DMS153 (cell line): ENCODE data around the gene SLC2A13.
"Not testable (repeated sequence)": the region's sequence is repeated elsewhere in the genome, so short reads cannot be mapped to it uniquely, and the experiment has no call there.

Experiments
- DNase-seq: peaks from one replicate; lab custom pipeline; 2025; lab: John Stamatoyannopoulos, UW

SLC2A13 gene

DNA sequence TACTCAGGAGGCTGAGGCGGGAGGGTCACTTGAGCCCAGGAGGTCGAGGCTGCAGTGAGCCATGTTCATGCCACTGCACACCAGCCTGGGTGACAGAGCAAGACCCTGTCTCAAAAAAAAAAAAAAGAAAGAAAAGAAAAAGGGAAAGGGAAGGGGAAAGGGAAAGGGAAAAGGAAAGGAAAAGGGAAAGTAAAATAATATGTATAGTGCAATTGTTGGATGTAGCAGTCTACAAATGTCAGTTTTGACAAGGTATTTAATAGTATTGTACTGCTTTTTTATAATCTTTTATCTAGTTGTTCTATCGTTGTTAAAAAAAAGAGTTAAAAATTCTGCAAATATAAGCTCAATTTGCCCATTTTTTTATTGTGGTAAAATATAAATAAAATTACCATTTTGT, 67.3 kb downstream of the SLC2A13 start:
- DNase-seq = no peak

DNA sequence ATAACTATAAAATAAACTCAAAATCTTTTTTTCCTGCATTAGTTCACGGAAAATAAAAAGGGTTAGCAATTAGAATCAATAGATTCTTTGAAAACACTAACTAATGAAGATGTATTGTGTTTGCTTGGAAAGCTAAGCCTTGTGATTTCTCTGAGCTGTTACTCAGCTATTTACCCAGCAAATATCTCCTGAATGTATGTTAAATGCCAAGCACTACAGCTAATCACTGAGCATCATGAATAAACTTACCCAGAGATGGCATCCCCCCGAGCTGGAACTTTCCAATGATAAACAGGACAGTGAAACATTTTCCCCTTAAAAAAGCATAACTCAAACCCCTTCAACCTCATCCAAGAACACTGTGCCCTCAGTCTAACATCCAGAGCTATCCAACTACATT, 71.2 kb downstream of the SLC2A13 start:
- no peak for DNase-seq

DNA sequence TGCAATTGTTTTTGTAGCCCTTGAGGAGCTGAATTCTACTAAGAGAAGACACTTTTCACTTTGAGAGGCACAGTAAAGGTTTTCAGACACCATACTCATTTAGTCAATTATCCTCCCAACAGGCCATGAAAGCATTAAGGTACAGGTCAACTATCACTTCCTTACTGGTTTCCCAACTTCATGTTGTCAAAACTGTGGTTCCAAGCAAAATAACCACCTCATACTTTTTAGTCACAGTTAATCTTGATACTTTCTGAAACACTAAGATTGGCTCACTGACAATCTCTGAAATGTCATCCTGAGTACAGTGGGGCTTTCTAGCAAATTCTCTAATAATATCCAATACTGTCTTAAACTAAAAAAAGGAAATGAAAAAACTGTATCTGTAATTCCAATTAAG, 71.7 kb downstream of the SLC2A13 start:
- DNase-seq = no peak

DNA sequence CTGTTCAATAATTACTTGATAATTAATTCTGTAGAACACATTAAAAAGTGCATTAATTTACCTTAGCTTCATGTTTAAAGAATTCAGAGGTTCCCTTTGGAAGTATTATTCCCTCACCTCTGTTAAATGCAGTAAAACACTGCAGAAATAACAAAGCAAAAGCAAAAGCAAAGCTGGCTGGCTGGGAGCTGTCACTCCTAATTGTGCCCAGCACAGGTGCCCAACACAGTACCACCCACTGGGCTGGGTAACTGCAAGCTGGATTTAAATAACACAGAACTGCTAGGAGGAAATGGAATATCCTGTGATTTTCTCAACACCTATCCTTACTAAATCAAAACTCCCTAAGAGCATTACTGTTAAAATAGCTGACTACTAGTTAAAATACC, 72.6 kb downstream of the SLC2A13 start:
- peak; percentile 4 for DNase-seq

DNA sequence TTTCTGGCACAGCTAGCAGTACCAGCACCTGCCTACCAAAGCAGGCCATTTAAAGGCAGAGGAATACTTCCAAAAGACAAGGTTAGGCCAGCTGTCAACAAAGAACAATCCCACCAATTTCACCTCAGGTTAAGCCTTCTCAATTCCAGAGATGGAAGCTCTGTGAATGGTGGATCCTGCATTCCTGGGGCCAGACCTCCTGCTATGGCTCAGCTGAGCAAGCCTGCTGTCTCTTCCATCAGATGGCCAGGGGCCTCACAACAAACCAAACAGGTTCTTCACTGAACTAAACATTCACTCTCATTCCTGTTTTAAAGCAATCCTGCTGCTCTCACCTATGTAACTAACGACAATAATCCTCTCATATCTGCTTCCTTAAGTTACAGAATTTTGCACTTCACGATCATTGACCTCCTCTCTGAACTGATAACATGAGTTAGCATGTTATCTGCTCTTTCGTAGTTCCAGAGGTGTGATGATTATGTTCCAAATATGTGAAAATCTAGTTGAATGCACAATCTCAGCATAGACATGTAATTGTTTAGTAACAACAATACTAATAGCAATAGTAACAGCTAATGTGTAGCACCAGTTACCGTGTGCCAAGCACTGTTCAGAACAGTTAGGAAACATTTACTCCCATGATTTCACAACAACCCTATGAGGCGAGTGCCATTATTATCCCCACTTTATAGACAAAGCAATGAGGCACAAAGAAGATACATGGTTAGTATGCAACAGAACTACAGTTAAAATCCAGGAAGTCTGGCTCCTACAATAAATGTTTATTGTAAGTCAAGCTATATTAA, 73.2 kb downstream of the SLC2A13 start:
- DNase-seq = no peak

DNA sequence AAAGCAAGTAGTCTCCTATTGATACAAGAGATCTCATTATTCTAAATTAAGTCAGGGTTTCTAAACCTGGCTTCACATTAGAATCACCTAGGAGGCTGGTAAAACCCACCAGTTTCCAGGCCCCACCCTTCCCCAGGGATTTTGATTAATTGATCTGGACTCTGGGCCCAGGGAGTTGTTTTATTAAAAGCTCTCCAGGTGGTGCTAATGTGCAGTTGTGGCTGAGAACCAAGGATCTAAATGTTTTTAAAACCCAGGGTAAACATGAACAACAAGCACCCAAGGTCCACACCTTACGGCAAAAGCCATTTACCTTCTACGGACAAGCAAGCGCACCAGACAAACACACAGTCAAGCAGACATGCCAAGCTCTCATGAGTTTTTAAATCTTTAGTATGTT, 73.9 kb downstream of the SLC2A13 start:
- peak; percentile 58 for DNase-seq

DNA sequence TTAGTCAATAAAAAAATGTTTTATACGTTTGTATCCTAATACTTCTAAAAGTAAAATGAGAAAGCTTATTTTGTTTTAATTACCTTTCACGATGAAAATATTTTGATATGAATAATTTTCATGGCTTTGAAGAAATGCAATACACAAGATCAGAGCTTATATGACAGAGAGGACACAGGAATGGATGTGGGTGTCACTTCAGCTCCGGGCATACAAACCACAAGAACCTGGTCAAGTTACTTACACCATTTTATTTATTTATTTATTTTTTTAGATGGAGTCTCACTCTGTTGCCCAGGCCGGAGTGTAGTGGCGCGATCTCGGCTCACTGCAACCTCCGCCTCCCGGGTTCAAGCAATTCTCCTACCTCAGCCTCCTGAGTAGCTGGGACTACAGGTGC, 74.9 kb downstream of the SLC2A13 start:
- DNase-seq = not testable (repeated sequence)

DNA sequence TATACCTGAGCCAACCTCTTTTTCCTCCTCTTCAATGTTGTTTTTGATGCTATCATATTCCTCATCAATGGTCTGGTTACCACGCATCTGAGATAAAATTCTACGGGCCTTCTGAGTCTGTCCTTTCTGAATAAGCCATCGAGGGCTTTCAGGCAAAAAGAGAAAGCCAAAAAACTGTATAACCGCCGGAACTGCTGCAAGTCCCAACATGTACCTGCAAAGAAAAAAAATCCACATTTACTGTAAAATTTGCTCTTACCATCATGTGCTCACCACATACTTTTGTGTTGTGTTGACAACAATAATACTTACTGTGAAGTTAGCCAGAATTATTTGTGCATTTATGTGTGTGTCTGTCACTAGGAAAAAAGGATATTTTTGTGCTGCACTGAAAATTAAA, 77.6 kb downstream of the SLC2A13 start:
- DNase-seq = no peak

DNA sequence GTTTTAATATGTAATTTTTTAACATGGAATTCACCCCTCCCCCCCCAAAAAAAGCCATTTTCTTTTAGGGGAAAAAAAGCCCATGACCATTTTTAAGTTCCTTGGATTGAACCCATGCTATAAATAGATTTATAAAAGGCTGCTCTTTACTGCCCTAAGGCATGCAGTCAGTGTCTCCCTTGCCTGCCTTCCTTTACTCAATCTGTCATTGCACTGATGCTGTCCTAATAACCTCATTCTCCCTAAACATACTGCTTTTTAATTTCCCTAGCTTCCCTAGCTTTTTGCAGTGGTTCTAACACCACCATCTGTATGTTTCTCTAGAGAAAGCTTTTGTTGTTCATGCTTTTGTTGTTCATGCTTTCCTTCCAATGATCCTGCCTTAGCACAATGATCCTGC, 83.0 kb downstream of the SLC2A13 start:
- DNase-seq = no peak

DNA sequence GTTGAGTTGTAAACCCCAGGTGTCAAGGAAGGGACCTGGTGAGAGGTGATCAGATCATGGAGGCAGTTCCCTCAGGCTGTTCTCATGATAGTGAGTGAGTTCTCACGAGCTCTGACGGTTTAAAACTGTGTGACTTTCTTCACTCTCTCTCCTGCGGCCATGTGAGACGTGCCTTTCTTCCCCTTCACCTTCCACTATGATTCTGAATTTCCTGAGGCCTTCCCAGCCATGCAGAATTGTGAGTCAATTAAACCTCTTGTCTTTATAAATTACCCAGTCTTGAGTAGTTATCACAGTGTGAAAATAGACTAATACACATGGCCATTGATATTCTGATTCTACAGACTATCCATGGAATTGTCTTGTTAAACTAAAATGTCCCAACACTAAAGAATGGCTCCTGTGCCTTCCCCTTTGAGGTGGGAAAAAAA, 85.6 kb downstream of the SLC2A13 start:
- no peak for DNase-seq

DNA sequence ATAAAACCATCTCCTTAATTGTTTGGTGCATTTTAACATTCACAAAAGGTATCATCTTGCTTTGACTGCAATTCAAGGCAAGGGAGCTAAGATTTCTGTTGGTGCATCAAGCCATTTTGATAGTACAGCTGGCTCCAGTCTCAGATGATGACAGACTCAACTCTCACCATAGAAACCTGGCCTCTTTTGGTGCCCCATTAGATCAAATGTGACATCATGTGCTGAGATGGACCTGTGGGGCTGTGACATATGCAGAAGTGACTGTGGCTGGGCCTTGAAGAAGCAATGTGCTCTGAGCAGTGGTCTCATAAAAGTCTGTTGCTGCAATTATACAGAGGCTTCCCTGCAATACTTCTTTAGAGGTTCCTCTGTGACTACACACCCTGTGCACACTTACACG, 88.4 kb downstream of the SLC2A13 start:
- no peak for DNase-seq

DNA sequence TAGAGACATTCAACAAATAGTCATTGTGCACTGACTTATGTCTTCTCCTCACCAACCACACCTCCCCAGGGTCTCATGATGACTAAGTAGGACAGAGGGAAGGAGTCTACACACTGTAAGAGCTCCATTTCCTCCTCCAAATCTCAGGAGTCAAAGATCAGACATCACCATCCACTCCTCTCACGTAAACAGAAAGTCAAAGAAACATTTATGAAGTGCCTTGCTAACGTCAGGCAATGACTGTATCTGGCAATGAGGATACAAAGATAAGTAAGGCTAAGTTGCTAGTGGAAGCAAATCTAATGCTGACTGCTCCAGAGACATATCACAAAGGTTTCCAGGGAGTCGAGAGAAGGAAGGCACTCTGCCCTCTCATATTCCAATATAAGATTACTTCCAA, 88.9 kb downstream of the SLC2A13 start:
- no peak for DNase-seq

DNA sequence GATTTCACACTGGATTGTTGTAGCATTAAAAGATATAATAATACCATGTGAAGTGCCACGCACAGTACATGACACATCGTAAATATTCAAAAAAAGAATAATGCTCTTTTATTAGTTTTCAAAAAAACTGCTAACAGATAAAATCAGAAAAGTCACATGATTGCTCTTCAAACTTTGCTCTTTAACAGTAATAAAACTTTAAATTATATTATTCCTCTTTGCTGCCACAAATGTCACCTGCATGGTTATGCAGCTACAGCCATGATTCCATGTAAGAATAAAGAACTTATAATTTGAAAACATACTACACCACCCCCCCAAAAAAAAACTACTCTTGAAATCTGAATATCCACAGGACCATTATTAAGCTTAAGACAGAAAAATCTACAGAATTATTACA, 90.0 kb downstream of the SLC2A13 start:
- no peak for DNase-seq

DNA sequence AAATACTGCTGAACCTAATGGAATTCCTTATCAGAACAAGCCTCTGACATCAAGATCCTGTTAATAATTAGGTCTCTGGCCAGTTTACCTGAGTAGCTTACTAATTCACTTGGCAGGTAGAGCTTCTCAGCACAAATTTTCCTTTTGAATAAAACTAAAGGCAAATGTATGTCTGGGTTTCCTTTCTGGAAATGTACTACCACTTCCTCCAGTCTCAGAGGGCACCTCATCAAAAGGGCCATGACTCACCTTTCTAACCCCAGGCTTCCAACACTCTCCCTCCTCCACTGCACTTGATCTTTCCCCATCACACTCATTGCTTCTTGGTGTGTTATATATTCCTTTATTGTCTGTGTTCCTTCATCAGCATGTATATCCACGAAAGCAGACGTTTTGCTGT, 90.5 kb downstream of the SLC2A13 start:
- DNase-seq = no peak

DNA sequence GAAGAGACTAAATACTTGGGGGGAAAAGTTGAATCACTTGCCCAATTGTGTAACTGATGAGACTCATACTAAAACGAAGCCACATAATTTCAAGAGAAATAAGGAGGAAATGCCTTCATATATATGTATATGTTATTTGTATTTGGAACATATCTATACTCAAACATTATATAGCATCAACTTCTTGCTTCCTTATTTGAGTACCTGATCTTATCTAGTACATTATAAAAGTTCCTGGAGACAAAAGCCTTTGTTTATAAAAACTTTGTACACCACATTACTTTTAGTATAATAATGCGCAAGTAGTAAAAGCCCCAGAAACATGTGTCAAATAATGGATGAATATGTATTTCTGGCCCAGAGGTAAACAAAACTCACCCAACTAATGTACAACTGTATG, 92.0 kb downstream of the SLC2A13 start:
- no peak for DNase-seq

DNA sequence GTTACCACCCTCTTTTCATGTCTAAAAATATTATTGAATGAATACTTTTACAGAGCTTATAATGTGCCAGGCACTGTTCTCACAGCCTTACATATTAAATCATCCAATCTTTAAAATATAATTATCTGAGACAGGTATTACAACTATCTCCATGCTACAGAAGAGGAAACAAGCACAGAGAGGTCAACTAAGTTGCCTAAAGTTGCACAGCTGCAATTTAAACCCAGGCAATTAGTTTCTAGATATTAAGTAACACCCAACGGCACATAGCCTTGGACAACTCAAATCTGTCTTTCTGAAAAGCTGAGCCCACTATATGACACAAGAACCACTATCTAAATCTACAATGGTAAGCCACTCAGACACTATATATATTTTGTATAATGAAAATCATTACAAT, 92.6 kb downstream of the SLC2A13 start:
- DNase-seq = no peak

DNA sequence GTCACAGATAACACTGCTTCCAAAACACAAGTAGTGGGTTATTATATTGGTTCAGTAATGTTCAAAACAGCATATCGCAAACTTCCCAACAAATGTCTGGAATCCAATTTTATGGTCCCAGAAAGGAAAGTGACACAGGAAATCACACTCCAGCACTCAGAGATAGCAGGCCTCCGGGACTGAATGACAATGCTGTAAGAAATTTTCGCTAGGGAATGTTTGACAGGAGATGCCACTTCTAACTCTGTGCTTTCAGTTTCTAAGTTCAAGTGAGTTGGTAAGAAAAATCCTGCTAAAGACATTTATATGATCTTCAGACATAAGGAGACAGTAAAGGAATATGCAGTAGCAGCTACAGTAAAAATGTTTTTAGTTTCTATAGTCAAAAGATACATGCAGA, 93.2 kb downstream of the SLC2A13 start:
- DNase-seq = no peak

DNA sequence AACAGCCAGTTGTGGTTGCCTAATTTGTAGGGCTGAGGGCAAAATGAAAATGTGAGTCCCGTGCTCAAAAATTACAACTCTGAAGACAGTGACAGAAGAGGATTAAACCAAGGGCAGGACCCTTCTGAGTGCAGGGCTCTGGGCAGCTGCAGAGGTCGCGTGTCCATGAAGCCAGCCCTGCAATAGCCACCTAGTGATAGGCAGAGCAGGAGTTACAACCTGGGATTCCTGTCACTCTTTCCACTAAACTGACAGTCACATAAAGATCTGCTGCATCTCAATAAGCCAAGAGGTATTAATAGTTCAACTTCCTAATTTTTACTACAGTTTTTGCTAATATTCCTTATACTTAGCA, 94.1 kb downstream of the SLC2A13 start:
- no peak for DNase-seq

DNA sequence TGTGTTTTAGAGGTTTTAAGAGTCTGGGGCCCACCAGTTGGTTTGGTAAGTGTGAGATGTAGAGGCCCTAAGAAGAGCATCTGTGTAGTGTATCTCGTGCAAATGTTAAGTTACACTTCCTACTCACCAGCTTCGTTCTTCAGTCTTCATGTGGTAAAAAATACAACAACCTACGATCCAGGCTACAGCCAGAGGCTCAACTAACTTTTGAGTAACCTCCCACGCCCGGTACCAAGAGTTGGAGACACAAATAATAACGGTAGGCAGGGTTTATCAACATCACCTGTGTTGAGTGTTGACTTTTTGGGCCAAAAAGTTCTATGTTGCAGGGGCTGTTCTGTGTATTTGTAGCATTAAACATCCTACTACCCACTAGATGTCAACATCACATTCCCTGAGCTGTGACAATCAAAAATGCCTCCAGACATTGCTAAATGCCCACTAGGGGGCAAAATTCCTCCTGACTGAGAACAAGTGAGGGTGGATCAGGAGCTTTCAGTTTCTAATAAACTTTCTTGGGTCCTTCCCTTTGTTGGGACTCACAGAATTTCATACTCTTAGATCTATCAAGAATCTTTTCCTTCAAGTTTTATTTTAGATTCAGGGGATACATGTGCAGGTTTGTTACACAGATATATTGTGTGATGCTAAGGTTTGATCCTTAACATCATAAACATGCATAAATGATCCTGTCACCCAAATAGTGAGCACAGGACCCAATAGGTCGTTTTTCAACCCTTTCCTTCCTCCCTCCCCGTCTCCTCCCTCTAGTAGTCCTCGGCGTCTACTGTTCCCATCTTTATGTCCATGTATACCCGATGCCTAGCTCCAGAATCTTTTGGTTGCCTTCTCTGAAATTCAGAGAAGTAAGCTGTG, 94.7 kb downstream of the SLC2A13 start:
- DNase-seq = peak; percentile 26

DNA sequence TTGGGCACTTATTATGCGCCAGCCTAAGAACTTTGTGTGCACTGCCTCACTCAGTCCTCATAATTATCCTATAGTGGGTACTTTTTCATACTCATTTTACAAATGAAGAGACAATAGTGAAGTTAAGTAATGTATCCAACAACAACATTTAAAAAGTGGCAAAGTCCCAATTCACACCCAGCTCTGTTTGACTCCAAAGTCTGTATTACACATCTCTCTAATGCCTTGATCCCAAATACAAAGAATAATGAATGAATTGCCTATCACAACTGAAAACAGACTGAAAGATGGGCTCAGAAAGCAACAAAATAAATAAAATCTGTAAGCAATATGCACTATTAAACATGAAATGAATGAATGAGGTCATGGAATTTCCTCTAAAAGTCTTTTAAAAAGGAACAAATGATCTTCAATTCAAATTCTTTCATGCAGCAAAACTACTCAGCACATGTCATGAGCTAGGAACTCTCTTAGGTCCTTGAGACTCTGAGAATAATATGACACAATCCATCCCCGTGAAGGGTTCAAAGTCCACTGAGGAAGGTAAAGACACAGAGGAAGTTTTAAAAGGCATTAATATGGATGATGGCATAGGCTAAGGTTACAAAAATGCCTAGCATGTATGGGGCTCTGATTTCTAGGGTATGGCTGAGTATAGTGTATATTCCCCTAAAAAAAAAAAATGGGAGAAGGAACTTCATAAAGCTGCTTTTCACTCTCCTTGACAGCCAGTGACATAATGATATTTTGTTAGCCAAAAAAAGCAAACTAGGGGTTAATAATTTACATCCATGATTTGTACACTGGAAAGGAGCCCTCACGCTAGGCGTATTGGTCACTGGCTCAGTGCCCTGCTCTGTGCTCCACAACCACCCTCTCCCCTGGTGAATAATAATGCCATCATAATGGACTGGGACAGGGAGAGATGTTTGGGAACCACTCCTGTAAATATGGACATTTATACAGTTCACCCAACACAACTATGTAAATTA, 103.4 kb downstream of the SLC2A13 start:
- DNase-seq = no peak

DNA sequence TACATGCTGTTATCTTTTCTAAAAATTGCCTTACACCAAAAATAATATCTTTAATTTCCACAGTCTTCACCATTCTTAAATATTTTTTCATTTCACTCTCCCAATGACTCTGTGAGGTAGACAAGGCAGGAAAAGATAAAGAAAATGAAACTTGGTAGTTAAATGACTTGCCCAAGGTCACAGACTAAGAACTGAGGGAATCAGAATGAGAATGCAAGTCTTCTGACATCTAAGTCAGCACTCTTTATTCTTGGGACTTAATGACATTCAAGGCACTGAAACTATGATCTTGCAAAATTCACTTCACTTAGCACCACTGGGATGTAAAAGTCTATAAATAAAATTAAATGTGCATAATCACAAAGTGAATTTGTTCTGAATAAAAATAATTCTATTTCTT, 104.5 kb downstream of the SLC2A13 start:
- no peak for DNase-seq

DNA sequence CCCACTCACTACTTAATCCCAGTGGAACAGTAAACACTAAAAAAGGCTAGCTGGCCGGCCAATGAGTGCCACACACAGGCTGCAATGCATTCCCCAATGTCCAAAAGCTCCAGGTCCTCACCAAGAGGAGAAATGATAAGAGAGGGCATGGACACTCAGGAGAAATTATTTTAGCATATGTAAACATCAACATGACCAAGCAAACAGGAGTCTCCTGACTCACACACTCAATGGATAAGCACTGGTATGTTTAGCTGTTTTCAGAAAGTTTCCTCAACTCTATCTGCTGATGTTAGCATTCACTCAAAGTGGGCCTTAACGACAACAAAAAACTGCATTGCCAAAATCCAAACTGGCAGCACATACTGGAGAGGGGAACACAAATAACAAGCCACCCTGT, 105.0 kb downstream of the SLC2A13 start:
- no peak for DNase-seq
